ENCODE data around the gene KASH5.
"Not testable (repeated sequence)": the region's sequence is repeated elsewhere in the genome, so short reads cannot be mapped to it uniquely, and the experiment has no call there.

The KASH5 gene

DNA sequence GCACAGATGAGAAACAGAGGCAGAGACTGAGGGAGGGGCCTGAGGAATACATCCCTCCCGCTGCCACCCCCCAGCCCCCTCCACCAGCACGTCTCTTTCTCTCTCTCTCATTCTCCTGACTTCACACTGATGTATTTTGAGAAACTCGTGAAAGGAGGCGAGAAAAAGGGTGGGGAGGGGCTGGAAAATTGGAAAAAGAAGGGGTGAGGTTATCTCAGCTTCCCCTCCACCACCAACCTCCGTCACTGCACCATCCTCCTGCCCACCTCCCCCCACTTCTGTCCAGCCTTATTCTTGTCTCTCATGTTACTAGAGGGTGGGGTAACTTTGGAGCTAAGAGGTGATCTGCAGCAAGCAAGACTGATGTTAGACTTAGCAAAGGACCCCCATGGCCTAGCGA lies 51.8 kb downstream of the KASH5 start:
- DNase-seq: no peak

DNA sequence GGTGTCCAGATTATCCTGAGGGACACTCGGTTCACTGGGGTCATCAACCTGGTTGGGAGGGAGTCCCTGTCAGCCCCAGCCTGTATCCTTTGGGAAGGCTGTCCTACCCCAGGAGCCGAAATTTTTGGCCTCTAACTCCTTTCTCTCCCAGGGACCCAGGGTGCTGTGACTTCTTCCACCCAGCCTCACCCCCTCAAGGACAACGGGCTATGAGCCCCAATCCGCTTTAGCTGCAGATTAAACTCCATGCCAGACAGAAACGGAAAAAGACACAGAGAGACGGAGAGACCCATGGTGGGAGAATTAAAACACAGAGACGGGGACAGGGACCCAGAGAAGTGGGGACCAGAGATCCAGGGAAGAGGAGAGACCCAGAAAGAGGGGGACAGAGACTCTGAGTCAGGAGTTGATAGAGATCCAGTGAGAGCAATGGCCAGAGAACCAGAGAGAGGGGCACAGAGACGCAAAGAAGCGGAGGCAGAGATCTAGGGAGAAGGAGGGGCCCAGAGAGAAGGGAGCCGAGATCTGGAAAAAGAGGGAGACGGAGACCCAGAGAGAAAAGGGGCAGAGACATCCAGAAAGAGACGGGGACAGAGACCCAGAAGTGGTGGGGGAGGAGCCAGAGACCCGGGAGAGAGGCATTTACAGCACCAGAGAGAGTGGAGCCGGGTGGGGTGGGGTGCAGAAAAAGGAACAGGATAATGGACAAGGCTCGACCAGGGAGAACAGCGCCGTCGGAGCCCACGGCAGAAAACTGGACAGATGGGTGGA lies 52.6 kb downstream of the KASH5 start:
- DNase-seq: no peak

DNA sequence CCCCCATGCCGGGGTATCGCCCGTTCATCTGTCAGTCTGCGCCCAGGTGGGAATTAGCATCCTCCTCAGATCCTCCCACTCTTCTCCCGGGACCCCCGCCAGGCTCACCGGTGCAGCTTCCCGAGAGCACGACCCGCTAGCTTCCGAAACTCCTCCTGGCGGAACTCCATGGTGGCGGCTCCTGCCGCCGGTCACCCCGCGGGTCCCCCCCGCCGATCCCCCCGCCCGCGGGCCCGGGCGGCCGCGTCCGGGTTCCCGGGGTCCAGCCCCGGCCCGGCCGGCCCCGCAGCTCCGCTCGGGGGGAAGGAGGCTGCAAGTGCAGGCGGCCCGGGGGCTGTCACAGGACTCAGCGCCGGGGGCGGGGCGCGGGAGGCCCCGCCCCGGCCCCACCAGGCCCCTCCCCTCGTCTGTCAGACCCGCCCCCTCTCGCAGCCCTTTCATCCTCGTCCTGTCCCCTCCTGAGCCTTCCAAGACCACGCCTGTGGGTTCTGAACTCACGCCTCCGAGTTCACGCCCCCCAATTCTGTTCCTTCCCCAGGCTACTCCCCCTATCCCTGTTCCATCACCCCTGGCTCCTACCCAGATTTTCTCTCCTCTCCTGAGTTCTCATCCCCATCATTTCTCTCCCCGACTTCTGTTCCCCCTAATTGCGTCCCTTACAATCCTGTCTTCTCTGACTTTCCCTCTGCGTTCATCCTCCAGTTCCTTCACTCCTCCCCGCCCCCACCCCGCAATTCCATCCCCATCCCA lies 53.3 kb downstream of the KASH5 start, which contains the start of gene SLC17A7:
Gene SLC17A7 (minus strand): TSS at position 318 of the 750 bp plus-strand sequence. CDS start 148 bp downstream, at position 170.
- no peak for DNase-seq

- no peak for DNase-seq
These were observed 53.9 kb downstream of the KASH5 start for GRCh38 chr19:49441960-49442350.

DNA sequence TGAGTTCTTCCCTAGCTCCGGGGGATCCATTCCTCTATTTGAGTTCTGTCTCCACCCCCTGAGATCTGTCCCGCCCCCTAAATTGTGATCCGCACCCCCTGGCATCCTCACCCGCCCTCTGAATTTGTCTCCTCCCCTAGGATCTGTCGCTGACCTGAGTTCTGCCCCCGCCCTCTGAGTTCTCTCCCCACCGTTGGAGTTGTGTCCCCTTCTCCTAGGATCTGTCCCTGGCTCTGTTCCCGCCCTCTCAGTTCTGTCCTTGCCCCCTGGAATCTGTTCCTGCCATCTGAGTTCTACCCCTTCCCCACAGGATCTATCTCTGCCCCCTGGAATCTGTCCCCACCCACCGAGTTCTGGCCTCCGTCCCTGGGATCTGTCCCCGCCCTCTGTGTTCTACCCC lies 54.3 kb downstream of the KASH5 start:
- no peak for DNase-seq

DNA sequence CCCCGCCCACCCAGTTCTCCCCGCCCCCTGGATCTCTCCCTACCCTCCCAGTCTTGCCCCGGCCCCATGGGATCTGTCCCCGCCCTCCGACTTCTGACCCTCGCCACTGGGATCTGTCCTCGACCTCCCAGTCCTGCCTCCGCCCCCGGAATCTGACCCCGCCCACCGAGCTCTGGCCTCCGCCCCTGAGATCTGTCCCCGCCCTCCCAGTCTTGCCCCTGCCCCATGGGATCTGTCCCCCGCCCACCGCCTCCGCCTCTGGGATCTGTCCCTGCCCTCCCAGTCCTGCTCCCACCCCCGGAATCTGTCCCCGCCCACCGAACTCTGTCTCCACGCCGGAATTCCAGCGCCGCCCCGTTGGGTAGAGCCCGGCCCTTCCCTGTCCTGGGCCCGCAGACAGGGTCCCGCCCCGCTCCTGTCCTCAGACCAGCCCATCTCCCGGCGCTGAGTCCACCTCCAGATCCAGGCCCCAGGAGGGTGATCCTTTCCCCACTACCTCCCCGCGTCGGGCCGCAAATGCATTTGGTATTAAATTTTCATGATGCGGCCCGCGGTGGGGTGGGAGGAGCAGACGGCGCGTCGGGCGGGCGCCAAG lies 54.8 kb downstream of the KASH5 start:
- peak; percentile 28 to 41 (median 30) for DNase-seq

DNA sequence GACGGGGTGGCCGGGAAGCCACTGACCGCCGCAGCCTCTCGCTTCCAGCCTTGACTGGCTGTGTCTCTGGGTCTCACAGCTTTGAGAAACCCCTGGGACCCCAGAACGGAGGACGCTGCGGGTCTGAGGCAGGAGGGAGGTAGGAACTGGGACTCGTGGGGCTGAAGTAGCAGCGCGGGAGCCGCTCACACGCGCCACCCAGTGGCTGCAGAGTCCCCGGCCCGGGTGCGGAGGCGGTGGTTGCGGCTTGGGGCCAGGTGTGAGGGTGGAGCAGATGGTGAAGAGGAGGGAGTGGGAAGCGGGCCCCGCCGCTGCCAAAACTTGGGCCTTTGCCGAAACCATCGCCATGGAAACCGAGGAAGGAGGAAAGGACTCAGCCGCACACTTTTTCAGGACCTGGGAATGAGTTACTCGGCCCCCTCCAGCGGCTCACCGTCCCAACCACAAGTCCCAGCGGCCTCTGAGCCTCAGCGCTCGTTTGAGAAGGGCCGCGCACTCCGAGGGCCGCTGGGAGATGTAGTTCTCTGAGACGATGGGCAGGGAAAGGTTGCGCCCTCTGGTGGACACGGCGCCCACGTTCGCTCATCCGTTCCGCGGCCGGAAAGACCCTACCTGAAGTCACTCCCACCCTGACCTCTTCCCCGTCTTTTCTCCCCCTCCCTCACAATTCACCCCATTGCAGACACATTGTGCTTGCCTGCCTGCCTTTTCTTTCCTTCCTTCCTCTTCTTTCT lies 55.5 kb downstream of the KASH5 start:
- peak; percentile 86 to 88 (median 88) for DNase-seq

GRCh38 chr19:49444100-49444700 lies 56.2 kb downstream of the KASH5 start:
- DNase-seq: not testable (repeated sequence)

- DNase-seq: no peak
These were observed 57.9 kb downstream of the KASH5 start for GRCh38 chr19:49445997-49446396.

GRCh38 chr19:49447485-49448431 lies 59.7 kb downstream of the KASH5 start:
- DNase-seq: no peak

DNA sequence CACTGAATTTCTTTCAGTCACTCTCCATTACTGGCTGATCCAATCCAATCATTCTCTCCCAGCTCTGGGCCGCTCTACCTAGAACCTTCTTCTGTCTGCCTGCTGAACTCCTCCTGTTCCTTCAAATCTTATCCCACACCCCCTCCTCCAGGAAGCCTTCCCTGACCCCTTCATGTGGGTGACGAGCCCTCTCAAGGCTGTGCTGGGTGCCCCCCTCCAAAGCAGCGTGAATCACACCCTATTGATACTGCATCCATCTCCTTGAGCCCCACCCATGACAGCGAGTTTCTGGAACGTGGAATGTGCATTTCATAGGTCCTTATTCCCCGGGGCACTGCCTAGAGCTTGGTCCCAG lies 60.4 kb downstream of the KASH5 start:
- DNase-seq: no peak

- DNase-seq: no peak
These were observed 62.4 kb downstream of the KASH5 start for GRCh38 chr19:49450405-49450804.

GRCh38 chr19:49451430-49452181 lies 63.6 kb downstream of the KASH5 start, which contains the start of gene PIH1D1:
Gene PIH1D1, minus strand, starts transcription at chr19:49451814. Its CDS starts 240 bp downstream, at chr19:49451574.
- DNase-seq: peak; percentile 77 to 86 (median 84)

DNA sequence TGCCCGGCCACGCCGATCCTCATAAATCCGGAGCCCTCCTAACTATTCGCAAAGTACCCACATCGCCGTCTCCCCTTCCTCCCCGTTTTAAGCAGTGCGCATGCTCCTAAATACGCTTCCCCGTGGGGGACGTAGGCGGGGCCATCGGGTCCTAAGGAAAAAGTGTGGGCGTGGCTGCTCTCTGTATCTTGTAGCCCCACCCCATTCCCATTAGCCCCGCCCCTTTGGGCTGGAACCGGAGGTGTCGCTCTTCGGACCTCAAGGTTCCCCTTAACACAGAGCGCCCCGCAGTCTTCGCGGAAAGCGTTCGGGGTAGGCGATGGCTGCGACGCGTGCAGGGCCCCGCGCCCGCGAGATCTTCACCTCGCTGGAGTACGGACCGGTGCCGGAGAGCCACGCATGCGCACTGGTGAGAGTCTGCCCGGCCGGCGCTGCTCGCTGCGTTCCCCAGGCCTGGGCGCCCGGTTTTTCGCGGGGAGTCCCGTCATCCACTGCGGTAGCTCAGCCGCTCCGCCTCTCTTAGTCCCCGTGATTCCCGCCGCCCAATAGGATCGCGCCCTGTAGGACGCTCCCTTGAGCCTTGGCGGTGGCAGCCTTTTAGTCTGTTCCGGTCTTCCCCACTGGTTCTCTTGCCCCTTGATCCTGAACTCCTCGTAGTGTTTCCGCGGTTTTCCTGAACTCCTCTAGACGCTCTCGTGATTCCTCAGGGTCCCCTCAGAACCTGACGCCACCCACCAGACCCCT lies 65.1 kb downstream of the KASH5 start, which contains the start of gene ALDH16A1:
Gene ALDH16A1 (plus strand): TSS at position 213 of the 744 bp plus-strand sequence. CDS start 107 bp downstream, at position 320.
- peak; percentile 93 to 98 (median 94) for DNase-seq

GRCh38 chr19:49453757-49454240 lies 65.8 kb downstream of the KASH5 start:
- DNase-seq: no peak

- DNase-seq: no peak
These were observed 67.7 kb downstream of the KASH5 start for GRCh38 chr19:49455773-49456172.

DNA sequence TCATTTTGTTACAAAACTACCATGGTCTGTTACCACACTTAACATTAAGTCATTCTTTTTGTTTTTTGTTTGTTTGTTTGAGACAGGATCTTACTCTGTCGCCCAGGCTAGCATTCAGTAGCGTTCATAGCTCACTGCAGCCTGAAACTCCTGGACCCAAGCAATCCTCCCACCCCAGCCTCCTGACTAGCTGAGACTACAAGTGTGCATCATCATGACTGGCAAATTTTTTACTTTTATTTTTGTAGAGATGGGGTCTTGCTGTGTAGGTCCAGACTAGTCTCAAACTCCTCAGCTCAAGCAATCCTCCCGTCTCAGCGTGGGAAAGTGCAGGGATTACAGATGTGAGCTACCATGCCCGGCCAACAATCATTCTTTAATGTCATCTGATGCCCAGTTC lies 68.3 kb downstream of the KASH5 start:
- DNase-seq: no peak

DNA sequence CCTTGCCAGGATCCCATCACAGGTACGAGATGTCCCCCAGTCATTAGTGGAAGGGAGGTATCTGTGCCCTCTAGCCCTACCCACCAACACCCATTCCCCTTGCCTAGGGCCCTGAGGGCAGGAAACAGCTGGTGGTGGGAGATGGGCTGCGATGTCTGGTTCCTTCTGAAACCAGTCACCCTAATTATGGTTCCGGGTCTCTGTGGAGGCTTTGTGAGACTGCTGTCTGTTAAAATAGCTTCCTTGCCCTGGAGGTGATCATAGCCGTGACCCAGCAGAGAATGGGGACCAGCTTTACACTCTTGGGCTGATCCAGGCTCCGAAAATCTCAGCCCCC lies 70.5 kb downstream of the KASH5 start:
- DNase-seq: no peak

- no peak for DNase-seq
These were observed 71.3 kb downstream of the KASH5 start for GRCh38 chr19:49459388-49459787.

GRCh38 chr19:49461130-49461529 lies 73.1 kb downstream of the KASH5 start:
- DNase-seq: not testable (repeated sequence)
